Left lung (tissue), 10 donors: Measurements from ENCODE around the gene KNSTRN. TPM values are rescaled to one million over a fixed set of nuclear protein-coding genes. Genes with fewer than 3 reads are reported as not detected.

Source experiments
- ATAC-seq: fragments of 200-7000 bp; cut with Tn5 transposase; one replicate; pipeline ENCODE4 v1.9.1; 2020; ENCODE audit warnings: moderate library complexity
- DNase-seq, 4 donors: peaks; one replicate each; pipeline ENCODE4 v3.0.0-alpha.2; 2013 to 2020
- H3K27ac ChIP-seq, 2 donors: fragments of 200-600 bp; sonication (generic) in 1 of 2; one replicate each; pipeline versions ENCODE4 v1.5.0 to v1.8.0; 2020 to 2021
- H3K27me3 ChIP-seq, 2 donors: fragments of 200-600 bp; sonication (generic) in 1 of 2; one replicate each; pipeline versions ENCODE4 v1.5.0 to v1.8.0; 2020 to 2021
- H3K36me3 ChIP-seq, 2 donors: fragments of 200-600 bp; sonication (generic) in 1 of 2; one replicate each; pipeline versions ENCODE4 v1.5.0 to v1.8.0; 2020 to 2021
- H3K4me1 ChIP-seq, 2 donors: fragments of 200-600 bp; one replicate each; pipeline ENCODE4 v1.8.0; 2021
- H3K4me3 ChIP-seq, 2 donors: fragments of 200-600 bp; sonication (generic) in 1 of 2; one replicate each; pipeline versions ENCODE4 v1.5.0 to v1.8.0; 2020 to 2021; ENCODE audit warnings: mild to moderate bottlenecking in 1 of 2
- H3K9me3 ChIP-seq, 2 donors: fragments of 200-600 bp; sonication (generic) in 1 of 2; one replicate each; pipeline versions ENCODE4 v1.5.0 to v1.8.0; 2020 to 2021
- CTCF ChIP-seq, 2 donors: fragments of 200-600 bp; sonication (generic) in 1 of 2; IDR thresholded peaks; one replicate each; pipeline versions ENCODE4 v1.5.0 to v1.8.0; 2021; ENCODE audit warnings: antibody characterized with exemption in 2 of 2
- intact Hi-C, 2 donors: fragments of 100-400 bp; cut with DNase I; formaldehyde crosslinking; loops; one replicate each; pipeline versions ENCODE4 v1.11.2 to v1.14.2; 2022
- polyA plus RNA-seq, 6 donors: library from polyadenylated mRNA; unstranded; fragments of 120-200 nt; gene quantifications; one replicate each; pipeline ENCODE4 v1.2.1, GENCODE V29; 2013; ENCODE audit not compliant: insufficient read length in 6 of 6
- total RNA-seq, 2 donors: library from RNA; stranded (reverse); fragmentation: NEBNext Ultra II Directional; extraction: Animal tissue kit (Norgen Biotek cat#: 25700); gene quantifications; one replicate each; pipeline ENCODE4 v1.2.1, GENCODE V29; 2021
- donor health status: DM: no; HTN: yes; CAD: no.
- donor health status: DM: no; HTN: no; CAD: no.

KNSTRN gene
- total and polyA plus RNA-seq, 8 donors = 14.2 to 46.2 (median 30.2) TPM

- peaks cover 4 to 31% of the 10 kb centered on the region in 2 donors for H3K4me1 ChIP-seq
- H3K27me3 ChIP-seq = no peaks in the 10 kb centered on the region
- no peaks in the 10 kb centered on the region for H3K9me3 ChIP-seq
- peaks cover 0 to 10% of the 10 kb centered on the region in 2 donors for H3K36me3 ChIP-seq
- no peak for TF ChIP-seq CTCF (IDR thresholded peaks at IDR 0.05)
- intact Hi-C loops = no loop called here
- H3K4me3 ChIP-seq = no peak overlapping the region
- H3K27ac ChIP-seq = peak overlapping the region in 1 of 2 donors; percentile 67
- peak; percentile 71 for ATAC-seq
- DNase-seq = peak in 1 of 4 donors; percentile 61
Measured at GRCh38 chr15:40398413-40398873, 15.9 kb downstream of the KNSTRN start.

GRCh38 chr15:40399370-40399769, 16.8 kb downstream of the KNSTRN start:
- intact Hi-C loops = no loop called here
- DNase-seq (no peak), ATAC-seq (no peak)
- no peak overlapping the region for H3K4me3 ChIP-seq
- no peak for TF ChIP-seq CTCF (IDR thresholded peaks at IDR 0.05)
- H3K27ac ChIP-seq = no peak overlapping the region
- no peaks in the 10 kb centered on the region for H3K9me3 ChIP-seq
- peaks cover 0 to 1% of the 10 kb centered on the region in 2 donors for H3K36me3 ChIP-seq
- H3K4me1 ChIP-seq = peaks cover 4 to 31% of the 10 kb centered on the region in 2 donors
- no peaks in the 10 kb centered on the region for H3K27me3 ChIP-seq

GRCh38 chr15:40405501-40406381, 23.2 kb downstream of the KNSTRN start, which contains the start of gene IVD:
Gene IVD (plus strand): TSS chr15:40405795. CDS start chr15:40405828, 33 bp downstream.
- intact Hi-C loops = no loop called here
- Histone ChIP-seq H3K9me3 (no peaks in the 10 kb centered on the region), H3K36me3 (peaks cover 0 to 15% of the 10 kb centered on the region in 2 donors), H3K4me3 (peak within 1 kb of the TSS; percentile 88 to 92), H3K4me1 (peaks cover 6 to 34% of the 10 kb centered on the region in 2 donors), H3K27ac (peak within 1 kb of the TSS; percentile 53 to 67), H3K27me3 (no peaks in the 10 kb centered on the region)
- DNase-seq = peak; percentile 90 to 96 (median 96)
- peak; percentile 100 for ATAC-seq
- TF ChIP-seq CTCF (IDR thresholded peaks at IDR 0.05) = no peak

GRCh38 chr15:40407330-40407990, 24.9 kb downstream of the KNSTRN start:
- ATAC-seq = no peak
- DNase-seq = no peak
- Histone ChIP-seq H3K4me3 (no peak overlapping the region), H3K4me1 (peaks cover 6 to 34% of the 10 kb centered on the region in 2 donors), H3K36me3 (peaks cover 0 to 33% of the 10 kb centered on the region in 2 donors), H3K27me3 (no peaks in the 10 kb centered on the region), H3K9me3 (no peaks in the 10 kb centered on the region), H3K27ac (no peak overlapping the region)
- intact Hi-C loops = no loop called here
- no peak for TF ChIP-seq CTCF (IDR thresholded peaks at IDR 0.05)

GRCh38 chr15:40409366-40409765, 26.8 kb downstream of the KNSTRN start:
- H3K27ac ChIP-seq = no peak overlapping the region
- H3K4me1 ChIP-seq = peaks cover 6 to 34% of the 10 kb centered on the region in 2 donors
- no peak for ATAC-seq
- no peak overlapping the region for H3K4me3 ChIP-seq
- intact Hi-C loops = no loop called here
- H3K36me3 ChIP-seq = peaks cover 4 to 52% of the 10 kb centered on the region in 2 donors
- H3K27me3 ChIP-seq = no peaks in the 10 kb centered on the region
- H3K9me3 ChIP-seq = no peaks in the 10 kb centered on the region
- DNase-seq = no peak
- no peak for TF ChIP-seq CTCF (IDR thresholded peaks at IDR 0.05)
